Activated CD4-positive, alpha-beta T cell treated with anti-CD3 and anti-CD28 coated beads, Interleukin-2, amount 50 U/mL, for 48 hours (primary cell): ENCODE data around the gene VCP.

Source experiments
- DNase-seq, 2 experiments: peaks; one replicate each; pipeline ENCODE4 v3.0.0-alpha.2; 2020

VCP gene

DNA sequence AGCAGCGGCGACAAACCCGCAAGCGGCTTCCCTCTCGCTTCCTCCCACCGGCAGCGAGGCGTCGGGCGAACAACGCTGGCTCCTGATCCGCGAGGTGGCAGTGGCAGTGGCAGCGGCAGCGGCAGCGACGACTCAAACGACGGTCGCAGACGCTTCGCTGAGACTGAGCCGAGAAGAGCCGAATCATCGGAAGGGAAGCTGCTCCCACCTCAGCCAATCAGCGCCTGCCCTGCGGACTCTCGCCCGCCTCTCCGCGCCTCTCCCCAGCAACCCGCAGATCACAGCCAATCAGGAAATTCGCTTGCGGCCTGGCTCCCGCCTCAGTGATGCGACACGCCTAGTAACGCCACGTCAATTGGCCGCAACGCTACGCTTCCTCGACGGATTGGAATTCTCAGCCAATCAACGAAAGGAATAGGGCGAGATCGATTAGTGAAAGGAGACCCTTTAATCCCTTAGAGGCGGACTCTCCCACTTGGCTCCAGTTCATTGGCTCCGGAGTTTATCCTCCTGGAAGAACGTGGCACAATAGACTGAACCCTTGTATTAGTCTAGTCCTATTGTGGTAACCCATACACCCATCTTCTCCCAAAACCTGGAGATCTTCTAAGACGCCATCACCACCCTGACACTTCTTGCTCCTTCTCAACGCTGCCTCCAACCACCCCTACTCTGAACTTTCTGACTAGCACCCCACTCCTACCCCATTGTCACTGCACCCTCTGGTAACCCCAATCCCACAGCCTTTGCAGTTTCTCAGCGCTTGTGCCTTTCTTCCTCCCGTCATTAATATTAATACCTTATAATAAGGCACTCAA, at the start of gene VCP:
Gene VCP (minus strand): TSS at position 165 of the 818 bp plus-strand sequence. CDS start 272 bp downstream, outside the sequence.
- peak; percentile 95 to 97 for DNase-seq

DNA sequence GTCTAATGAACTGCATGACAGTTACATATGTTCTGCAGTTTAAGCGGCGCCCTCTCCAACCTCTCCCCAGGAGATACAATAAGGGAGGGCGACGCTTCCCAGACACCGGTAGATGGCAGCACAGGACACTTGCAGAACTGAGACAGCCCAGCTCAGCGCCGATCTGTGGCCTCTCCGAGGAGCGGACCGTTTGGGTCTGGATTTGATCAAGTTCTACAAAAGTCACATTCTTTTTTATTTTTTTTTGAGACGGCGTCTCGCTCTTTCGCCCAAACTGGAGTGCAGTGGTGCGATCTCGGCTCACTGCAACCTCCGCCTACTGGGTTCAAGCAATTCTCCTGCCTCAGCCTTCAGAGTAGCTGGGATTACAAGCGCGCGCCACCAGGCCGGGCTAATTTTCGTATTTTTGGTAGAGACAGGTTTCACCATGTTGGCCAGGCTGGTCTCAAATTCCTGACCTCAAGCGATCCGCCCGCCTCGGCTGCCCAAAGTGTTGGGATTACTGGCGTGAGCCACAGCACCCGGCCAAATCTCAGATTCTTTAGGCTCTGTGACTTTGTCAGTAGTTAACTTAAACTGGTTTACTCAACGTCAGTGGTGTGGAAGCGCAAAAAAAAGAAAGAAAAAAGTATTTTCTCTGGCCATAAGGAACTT, 44.6 kb upstream of the VCP start:
- peak; percentile 78 to 87 for DNase-seq

DNA sequence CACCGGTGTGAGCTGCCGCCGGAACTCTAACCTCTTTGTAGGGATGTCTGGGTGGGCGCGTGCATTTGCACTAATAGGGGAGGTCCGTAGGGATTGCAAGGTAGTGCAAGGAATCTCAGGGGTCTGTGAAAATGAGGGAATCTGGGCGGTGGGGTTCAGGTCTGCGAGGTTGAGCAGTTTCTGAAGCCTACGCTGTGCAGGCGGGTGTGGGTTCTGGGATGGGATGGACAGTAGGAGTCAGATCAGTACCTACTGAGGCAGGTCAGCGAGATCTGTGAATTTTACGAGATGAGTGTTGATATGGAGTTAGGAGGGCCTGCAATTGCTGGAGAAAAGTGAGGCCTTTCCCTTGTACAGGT, 44.1 kb upstream of the VCP start:
- DNase-seq = no peak

DNA sequence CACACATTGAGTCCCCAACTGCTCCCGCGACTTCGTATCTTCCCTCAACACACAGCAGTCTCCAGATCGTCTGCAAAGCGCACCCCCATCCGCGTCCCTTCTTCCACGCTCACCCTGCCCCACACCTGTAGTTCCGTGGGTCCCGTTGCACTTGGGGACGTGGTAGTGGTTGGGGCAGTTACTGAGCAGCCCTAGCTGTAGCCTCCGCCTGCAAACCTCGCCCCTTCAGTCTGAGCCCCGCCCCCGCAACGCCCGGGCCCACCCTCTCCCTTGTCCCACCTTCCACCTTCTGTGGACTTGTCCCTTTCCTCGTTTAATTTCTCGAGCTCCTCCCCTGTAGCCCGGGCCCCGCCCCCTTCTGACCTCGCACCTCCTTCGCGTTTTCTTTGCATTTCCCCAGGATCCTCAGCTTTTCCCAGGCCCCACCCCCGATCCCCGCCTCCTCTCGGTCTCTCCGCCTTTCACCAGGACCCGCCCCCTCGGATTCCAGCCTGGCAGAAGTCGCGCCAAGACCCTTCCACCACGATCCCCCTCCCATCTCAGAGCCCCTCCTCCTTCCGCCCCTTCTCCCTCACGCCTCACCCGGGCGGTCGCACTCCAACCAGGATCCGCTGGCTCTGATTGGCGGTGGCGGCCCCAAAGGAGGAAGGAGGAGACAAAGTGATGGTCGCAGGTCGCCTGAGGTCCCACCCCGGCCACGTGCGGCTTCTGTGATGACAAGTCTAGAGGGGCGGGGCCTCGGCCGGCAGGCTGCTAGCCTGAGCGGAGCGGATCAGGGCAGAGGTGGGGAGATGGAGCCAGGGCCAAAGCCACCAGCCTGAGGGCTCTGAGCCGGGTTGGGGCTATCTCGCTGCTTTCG, 43.5 kb upstream of the VCP start, which contains the start of gene ATOSB:
Gene ATOSB (minus strand): TSS at position 183 of the 859 bp plus-strand sequence. CDS start 7,588 bp downstream, outside the sequence.
- peak; percentile 95 for DNase-seq

DNA sequence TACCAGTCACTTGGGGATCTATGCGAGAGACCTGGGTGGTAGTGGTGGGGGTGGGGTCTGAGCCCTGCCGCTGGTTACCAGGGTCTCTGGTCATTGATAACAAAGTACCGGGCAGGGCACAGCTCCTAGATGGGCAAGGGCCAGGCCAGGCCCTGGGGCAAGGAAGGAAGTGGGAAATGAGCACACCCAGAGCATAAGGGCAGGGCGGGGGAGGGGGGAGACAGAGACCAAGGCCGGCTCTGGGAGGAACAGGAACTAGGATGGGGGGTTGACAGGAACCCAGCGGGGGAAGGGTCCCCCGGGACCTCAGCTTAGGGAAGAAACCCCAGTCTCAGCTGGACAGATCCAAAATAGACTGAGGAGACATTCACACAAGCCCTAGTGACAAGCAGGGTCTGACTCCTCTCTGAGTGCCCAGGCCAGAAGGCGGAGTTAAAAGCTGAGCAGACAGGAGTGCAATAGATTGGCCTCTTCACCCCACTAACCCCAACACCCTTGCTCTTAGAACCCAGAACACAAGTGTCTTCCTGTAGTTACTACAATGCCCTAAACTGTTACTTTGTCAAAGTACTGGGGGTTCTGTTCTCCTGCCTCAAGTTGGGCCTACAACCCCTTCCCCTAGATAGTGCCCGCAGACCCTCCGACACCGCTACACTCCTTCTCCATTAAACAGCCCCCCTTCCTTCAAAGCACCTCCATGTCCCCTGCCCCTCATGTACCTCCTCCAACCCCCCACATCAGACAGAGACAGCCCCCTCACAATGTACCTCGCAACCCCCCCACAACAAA, 42.6 kb upstream of the VCP start:
- peak; percentile 35 to 51 for DNase-seq

DNA sequence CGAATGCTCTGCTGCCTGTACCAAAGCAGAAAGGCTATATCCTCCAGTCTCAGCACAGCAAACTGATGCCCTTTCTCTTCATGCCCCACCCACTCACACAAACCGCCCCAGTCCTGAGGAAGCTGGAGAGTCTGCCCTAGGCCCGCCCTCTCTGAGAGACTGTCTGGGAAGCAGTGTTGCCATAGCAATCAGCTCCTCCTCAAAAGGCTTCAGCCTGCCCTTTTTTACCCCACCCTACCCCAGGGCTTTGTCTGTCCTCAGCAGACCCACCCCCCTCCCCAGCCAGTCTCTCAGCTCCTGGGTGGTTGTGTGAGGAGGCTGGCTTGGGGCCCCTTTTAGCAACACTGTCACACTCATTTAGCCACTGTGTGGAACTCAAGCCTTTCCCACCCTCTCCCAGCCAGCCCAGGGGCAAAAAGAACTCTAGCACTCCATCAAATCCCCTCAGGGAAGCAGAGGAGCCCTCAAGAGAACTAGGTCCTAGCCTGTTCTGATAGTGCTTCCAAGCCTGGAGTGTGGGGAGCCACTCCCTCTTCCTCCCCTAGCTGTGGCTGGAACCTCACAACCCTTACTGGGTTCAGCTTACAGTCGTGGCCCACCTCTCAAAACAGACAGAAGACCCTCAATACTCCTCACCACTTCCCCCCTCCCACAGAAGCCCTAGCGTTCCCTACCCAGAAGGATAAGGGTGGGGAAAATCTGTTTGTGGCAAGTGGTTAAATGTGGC, 41.9 kb upstream of the VCP start:
- peak; percentile 74 to 80 for DNase-seq

DNA sequence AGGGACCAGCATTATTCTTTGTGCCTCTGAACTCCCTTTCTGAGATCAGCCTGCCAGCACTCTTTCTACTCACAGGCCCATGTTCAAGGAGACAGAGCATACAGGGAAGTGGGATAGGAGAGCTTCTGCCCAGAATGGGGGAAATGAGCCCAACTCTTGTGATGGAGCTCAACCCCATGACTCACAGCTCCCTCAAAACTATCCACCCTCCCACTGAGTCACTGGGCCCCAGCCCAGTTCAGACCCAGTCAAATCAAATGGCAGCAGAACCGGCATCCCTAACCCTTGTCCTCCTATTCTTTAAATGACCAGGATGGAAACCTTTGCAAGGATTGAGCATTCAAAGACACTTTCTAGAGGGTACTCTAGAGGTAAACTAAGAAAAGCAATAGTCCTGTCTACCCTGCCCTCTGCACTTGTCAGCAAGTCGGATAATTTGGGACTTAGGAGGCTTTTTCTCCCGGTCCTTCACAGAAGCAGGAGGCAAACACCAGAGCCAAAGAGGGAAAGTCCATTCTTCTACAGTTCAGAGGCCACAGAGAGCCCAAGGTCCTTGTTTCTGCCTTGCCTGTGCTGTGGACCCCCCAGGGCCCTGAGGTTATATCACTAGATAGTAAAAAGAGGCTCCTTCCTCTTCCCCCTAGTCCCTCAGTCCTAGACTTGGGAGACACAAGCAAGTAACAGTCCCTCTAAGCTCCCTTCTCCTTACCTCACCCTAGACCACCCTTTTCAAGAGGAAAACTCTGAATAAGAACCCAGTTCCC, 40.0 kb upstream of the VCP start:
- peak in 1 of 2 experiments; percentile 22 for DNase-seq

DNA sequence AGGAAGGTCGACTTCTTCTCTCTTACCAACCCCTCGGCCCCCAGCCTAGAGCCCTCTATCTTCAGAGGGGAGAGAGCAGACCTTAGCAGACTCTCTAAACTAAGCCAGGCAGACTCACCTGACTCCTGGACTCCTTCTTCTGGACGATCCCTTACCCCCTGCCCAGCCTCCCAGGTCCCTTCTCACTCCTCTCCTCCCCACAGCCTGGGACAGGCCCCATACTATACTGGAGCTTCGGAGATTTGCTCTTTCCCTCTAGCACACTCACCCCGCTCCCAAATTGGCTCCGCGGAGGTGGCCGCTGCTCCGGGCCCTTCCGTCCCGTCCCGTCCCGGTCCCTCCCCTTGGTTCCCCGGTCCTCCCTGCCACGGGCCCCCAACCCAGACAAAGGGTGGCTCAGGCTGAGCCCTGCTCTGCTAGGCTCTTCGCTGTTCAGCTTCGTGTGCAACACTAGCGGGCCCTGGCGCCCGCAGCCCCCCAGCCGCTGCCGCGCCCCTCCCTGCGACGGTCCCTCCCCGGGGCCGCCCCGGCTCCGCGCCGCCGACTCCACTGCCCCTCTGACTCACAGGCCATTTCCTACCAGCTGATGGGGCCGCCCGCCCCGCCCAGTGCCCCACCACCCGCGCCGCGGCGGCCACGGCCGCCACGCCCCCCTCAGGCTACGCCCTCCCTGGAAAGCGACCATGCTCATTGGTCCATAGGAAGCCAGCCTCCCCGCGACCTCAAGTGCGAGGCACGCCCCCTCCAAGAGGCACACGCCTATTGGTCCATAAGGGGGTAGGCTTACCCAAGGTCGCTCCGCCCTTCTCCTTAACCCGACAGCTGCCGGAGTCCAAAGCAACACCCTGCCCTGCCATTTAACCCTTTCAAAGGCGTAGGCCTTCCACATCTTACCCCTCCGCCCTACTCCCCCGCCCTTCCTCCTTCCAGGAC, 38.8 kb upstream of the VCP start:
- peak; percentile 97 for DNase-seq

DNA sequence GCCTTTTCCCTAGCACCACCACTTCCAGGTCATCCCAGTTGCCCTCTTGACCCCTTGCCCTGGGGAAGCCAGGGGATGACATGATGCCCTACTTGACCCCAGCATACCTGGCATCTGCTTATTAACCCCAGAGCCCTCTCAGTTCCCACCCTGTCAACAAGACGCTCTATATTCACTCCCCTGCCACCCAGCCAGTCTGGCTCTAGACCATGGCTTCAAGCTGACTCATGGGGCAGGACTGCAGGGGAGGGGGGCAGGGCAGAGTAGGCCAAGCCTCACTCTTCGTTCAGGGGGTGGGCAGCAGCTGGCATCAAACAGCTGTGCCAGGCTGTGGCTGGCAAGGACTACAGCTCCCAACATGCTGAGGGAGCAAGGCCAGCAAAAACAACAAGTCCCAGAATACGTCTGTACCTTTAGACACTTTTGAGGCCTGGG, 37.9 kb upstream of the VCP start:
- DNase-seq = no peak

DNA sequence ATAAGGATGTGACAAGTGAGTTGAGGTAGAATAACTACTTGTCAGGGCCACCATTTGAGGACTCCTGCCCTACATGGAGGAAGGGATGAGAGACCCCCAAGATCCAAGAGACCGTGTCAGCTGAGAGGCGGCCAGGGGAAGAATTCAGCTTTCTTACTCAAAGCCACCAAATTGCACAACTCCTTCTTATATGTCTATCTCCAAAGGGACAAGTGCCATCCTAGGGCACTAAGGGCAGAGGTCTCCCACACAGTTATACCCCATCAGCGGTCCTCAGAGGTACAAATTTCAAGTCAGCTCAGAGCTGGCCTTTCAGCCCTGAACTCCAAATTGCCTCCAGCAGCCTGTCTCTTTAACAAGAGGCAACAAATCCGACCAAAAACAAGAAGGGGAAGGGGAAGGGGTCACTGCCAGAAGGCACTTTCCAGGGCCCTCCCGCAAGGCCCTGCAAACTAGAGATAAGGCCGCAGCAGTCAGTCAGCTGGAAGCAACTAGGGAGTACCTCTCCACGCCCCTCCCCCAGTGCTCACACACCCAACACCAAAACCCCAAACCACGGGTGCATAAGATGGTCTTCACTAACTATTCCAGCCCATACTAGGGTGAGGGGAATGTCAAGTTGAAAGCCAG, 36.6 kb upstream of the VCP start:
- no peak for DNase-seq

DNA sequence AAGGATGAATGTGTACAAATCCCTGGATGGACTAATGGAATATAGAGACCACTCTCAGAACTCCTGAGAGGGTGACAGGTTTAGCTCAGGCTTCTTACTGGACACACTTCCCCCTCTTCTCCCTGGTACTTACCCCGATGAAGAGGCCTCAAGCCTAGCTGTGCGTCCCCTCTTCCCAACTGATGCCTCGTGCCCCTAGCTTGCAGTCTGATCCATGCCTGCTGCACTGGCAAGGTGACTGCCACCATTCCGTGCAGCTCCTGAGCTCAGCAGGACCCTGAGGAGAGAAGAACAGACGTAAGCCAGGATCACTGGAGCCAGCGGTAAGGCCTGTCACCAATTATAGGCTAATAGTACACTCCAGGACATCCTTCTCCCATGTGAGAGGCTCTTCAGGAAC, 36.0 kb upstream of the VCP start:
- no peak for DNase-seq

DNA sequence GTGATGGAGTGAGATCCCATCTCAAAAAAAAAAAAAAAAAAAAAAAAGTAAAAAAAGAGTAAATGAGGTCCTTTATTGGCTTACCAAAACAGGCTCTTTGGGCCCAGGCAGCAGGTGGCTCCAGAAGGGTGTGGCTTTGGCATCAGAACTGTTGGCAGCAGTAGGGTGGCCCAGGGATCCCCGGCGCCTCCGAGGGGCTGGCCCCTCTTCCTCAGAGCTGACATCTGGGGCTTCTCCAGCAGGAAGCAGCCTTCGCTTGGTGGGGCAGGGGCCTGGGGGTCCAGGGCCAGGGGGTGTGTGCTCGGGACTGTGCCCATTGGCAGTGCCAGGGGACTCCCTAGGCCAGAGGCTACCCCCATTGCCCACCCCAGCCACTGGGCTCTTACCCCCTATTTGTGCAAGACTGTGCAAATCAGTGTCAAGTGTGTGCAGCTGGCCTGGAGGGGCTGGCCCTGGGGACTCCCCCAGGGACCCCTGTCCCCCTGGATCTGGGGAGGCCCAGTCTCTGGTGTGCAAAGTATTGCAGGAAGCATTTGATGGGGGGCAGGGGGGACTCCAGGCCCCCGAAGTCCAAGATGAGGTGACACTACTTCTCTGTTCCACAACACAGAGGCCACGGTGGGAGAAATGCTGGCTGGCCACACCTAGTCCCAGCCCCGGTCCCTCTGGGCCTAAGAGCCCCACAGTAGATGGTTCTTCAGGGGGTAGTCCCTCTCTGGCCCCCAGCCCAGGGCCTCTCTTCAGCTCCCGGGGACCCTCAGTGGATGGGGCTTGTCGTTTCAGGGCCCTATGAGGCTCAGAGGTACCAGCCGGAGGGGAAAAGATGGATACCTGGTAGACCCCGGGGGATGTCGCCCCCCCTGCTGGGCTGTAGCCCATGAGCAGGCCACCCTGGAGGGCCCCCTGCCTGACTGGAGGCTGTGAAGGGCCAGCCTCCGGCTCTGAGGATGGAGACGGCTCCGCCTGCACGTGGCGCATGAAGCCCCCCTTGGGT, 35.2 kb upstream of the VCP start:
- no peak for DNase-seq

DNA sequence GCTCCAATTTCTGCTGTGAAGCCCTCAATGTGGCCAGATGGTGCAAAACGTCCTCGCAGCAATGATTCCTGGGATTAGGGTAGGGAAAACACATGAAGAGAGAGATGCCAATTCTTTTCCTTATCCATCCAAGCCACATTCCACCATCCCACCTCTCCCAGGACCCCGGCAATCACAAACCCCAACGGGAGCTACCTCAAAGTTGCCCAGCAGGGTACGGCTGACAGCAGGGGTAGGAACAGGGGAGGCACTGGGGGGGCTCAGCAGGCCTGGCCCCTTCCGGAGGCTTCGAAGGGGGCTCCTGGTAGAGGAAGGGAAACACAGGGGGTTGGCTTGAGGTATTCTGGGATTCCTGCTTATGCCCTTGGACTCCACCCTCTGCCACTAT, 33.9 kb upstream of the VCP start:
- DNase-seq = no peak

DNA sequence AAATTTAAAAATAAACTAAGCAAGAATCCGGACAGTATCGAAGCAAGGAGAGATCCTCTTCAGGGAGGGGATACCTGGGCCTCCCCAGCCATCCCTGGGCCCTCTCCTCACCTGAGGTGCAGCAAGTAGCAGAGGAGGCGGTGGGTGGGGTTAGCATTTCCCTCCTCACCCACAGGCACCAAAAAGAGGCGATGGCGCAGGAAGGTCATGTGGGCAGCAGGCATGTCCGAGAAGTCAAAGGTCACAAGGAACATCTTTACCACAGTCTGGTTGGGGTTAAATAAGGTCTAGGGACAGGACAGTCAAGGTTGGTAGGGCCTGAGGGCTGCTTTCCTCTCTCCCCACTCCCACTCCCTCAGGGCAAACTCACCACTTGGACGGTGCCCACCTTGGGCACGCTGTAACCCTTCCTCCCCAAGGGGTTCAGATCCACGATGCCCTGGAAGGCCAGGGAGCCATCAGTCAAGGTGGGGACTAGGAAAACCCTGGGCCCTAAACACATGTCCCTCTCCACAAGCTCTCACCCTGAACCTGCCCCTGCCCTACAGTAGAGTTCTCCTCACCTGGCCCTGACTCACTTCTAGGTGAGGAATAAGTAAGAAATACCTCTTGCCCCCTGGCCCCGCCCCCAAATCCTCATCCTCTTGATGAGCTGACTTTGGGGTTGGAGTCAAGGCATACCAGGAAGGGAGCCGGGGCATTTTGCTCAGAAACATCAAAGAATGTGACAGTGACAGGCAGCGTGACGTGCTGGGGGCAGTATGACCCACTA, 33.3 kb upstream of the VCP start:
- DNase-seq = no peak

DNA sequence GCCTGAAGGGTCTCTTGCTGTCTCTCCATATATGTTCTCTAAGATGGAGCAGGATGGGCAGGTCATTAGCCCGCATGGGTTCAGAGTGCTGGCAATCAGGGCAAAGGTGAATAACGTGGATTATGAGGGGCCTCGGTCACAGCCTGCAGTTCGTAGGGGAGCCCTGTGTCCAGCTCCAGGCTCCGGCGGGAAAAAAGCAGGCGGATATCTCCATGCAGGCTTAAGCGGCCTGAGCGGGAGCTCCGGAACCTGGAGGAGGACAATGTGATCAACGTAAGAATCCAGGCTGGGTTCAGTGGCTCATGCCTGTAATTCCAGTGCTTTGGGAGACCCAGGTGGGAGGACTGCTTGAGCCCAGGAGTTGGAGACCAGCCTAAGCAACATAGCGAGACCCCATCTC, 32.7 kb upstream of the VCP start:
- DNase-seq = no peak

DNA sequence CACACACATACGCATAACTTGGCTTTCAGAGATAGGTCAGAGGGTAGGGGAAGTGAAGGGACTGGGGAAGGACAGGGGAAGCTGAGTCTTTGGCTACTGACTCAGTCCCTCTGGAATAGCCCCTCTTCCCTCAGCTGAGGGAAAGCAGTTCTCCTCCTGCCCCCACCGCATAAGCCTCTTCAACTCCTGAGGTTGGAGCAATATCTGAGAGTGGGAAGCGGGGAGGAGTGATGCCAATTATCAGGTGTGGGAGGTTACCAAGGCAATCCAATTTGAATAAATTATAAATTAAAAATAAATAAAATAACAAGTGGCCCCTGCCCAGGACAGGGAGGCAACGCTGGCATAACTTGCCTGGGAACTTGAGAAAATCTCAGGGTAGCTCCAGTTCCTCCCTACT, 32.2 kb upstream of the VCP start:
- no peak for DNase-seq

DNA sequence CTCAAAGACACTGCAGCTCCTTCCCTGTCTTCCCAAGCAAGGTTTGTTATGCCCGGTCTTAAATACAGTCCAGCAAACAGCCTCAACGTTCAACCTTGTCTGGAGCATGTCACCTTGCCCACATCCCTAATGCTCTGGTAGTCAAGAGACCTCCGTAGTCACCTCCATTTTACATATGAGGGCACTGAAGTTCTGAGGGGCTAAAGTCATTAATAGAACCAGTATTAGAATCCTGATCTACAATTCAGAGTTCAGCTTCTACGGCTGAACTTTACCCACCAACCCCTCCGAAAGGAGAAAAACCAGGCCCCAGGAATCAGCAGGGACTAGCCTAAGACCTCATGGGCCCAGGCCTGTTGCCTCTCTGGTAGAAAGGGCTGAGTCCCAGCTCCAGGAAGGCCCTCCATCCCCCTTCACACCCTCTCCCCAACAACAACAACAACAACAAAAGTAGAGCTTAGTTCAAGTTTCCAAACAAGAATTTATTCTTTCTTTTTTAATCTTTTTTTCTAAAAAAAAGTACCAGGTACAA, 31.3 kb upstream of the VCP start:
- no peak for DNase-seq
